Right lobe of liver (tissue), 4 donors: ENCODE measurements around the gene FBXL19.

ENCODE experiments used
- CTCF ChIP-seq, 4 donors: fragments of 200-600 bp in 3 of 4; fragments of 450-650 bp in 1 of 4; IDR thresholded peaks; one replicate each; pipeline versions ENCODE4 v1.5.1 to v1.8.0; 2016 to 2022; ENCODE audit warnings: antibody characterized with exemption in 4 of 4, mild to moderate bottlenecking in 2 of 4
- POLR2A ChIP-seq: fragments of 450-650 bp; IDR thresholded peaks from one replicate; pipeline ENCODE4 v1.6.1; 2017; ENCODE audit warnings: antibody characterized with exemption, mild to moderate bottlenecking
- donor health status: DM: no; HTN: no; CAD: no.
- donor health status: DM: no; HTN: no; CAD: no.
- donor health status: DM: no; HTN: yes; CAD: no.

GRCh38 chr16:30918614-30919013 lies 4.8 kb upstream of the FBXL19 start:
- TF ChIP-seq CTCF (IDR thresholded peaks at IDR 0.05), result no peak
- TF ChIP-seq POLR2A, result no peak
